ENCODE data around the gene RNF7. TPM values are rescaled to one million over a fixed set of nuclear protein-coding genes. Genes with fewer than 3 reads are reported as not detected.

Gene RNF7
- total and polyA plus RNA-seq, 2 of the 13 experiments (the other 11 are each of a cell fraction or from before 2014, with no cell fraction given), result 66.4 to 94.7 TPM

DNA sequence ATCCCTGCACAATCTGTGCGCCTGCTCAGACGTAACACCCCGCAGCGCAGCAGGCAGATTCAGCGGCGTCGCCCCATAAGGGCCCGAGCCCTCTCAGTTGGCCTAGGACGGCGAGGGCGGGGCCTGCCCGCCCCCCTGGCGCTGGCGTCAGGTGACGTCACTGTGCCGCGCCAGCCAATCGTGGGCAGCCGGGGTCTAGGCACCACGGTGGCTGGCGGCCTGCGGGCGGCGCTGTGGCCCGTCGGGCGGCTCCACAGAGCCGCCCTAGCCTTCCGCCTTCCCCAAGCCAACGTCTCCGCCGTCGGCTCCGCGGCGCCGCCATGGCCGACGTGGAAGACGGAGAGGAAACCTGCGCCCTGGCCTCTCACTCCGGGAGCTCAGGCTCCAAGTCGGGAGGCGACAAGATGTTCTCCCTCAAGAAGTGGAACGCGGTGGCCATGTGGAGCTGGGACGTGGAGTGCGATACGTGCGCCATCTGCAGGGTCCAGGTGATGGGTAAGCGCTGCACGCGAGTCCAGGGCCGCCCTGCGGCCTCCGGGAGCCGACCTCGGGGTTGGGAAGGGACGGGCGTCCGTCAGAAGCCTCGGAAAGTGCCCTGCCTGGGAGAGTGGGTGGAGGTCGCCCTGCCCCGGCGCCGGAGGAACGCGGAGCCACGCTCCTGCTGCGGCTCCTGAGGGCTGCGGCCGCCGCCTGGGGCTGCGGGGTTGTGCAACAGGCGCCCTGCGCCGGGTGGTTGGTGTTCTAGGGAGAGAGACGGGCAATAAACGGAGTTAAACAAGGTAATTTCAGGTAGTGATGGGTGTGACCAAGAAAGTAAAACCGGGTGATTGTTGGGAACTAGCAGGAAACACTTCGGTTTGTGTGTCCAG lies at the start of gene RNF7 (continued):
- peak; percentile 75; the same call in 1 of the 2 replicates for TF ChIP-seq TSC22D2 (CRISPR knock-in tag; IDR thresholded peaks at IDR 0.05; ENCODE audit: borderline replicate concordance)
- no peak for TF ChIP-seq ZNF282 (IDR thresholded peaks at IDR 0.05; ENCODE audit: partially characterized antibody)
- TF ChIP-seq ZNF773 (CRISPR knock-in tag; IDR thresholded peaks at IDR 0.05; ENCODE audit: borderline replicate concordance), result peak; percentile 40; the same call in 1 of the 2 replicates
- TF ChIP-seq CEBPB (IDR thresholded peaks at IDR 0.05; ENCODE audit: borderline replicate concordance, low read depth, low read length), result peak; percentile 88
- peak; percentile 74; the same call in 1 of the 2 replicates for TF ChIP-seq ZNF749 (CRISPR knock-in tag; IDR thresholded peaks at IDR 0.05; ENCODE audit: borderline replicate concordance)
- TF ChIP-seq RBAK (CRISPR knock-in tag; IDR thresholded peaks at IDR 0.05), result no peak
- TF ChIP-seq ELF3 (CRISPR knock-in tag; IDR thresholded peaks at IDR 0.05), result peak; percentile 86
- TF ChIP-seq ZNF205 (CRISPR knock-in tag; IDR thresholded peaks at IDR 0.05), result peak; percentile 83
- TF ChIP-seq NCOA2 (CRISPR knock-in tag; IDR thresholded peaks at IDR 0.05), result peak; percentile 10; the same call in 1 of the 2 replicates
- peak; percentile 34; the same call in 1 of the 2 replicates for TF ChIP-seq KDM4B (CRISPR knock-in tag; IDR thresholded peaks at IDR 0.05)
- no peak for TF ChIP-seq ZXDC (CRISPR knock-in tag; IDR thresholded peaks at IDR 0.05)
- TF ChIP-seq MXI1 (IDR thresholded peaks at IDR 0.05; ENCODE audit: borderline replicate concordance, low read depth, low read length), result peak; percentile 49; the same call in 1 of the 3 replicates
- peak; percentile 94 for TF ChIP-seq ZFY (CRISPR knock-in tag; IDR thresholded peaks at IDR 0.05)
- peak; percentile 96; the same call in 1 of the 2 replicates for TF ChIP-seq NRL (CRISPR knock-in tag; IDR thresholded peaks at IDR 0.05; ENCODE audit: borderline replicate concordance)
- TF ChIP-seq ZNF605 (CRISPR knock-in tag; IDR thresholded peaks at IDR 0.05), result no peak
- peak; percentile 88 for TF ChIP-seq RFX5 (IDR thresholded peaks at IDR 0.05; ENCODE audit: low read depth, low read length)
- TF ChIP-seq KLF11 (CRISPR knock-in tag; IDR thresholded peaks at IDR 0.05), result peak; percentile 49; the same call in 1 of the 2 replicates
- peak; percentile 90 for TF ChIP-seq POLR2AphosphoS5 (IDR thresholded peaks at IDR 0.05; ENCODE audit: low read depth, low read length)
- TF ChIP-seq ZSCAN31 (CRISPR knock-in tag; IDR thresholded peaks at IDR 0.05; ENCODE audit: low read depth), result peak; percentile 75
- TF ChIP-seq HNF4A (CRISPR knock-in tag; IDR thresholded peaks at IDR 0.05), result no peak
- peak; percentile 93 for TF ChIP-seq ZNF543 (CRISPR knock-in tag; IDR thresholded peaks at IDR 0.05)
- TF ChIP-seq ZNF367 (CRISPR knock-in tag; IDR thresholded peaks at IDR 0.05; ENCODE audit: borderline replicate concordance), result no peak
- TF ChIP-seq REXO4 (CRISPR knock-in tag; IDR thresholded peaks at IDR 0.05; ENCODE audit: borderline replicate concordance), result no peak
- TF ChIP-seq PHF5A (CRISPR knock-in tag; IDR thresholded peaks at IDR 0.05; ENCODE audit: low read depth, unreplicated experiment), result peak; percentile 75
- TF ChIP-seq ZSCAN29 (CRISPR knock-in tag; conservative IDR thresholded peaks at IDR 0.05), result peak; percentile 21; the same call in 1 of the 2 replicates
- TF ChIP-seq, protein P1, sequence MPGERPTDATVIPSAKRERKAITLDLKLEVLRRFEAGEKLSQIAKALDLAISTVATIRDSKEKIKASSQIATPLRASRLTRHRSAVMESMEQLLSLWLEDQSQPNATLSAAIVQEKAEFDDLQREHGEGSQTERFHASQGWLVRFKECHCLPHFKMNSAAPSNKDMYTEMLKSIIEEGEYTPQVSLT (CRISPR knock-in tag; IDR thresholded peaks at IDR 0.05; ENCODE audit: borderline replicate concordance, low read depth), result 0 out of 2 replicates have a peak, but pooled peaks have one; percentile 88
